Uterus (tissue), 2 donors: Measurements from ENCODE around the gene TMEM87B.
"Not testable (repeated sequence)": the region's sequence is repeated elsewhere in the genome, so short reads cannot be mapped to it uniquely, and the experiment has no call there.

Source experiments
- POLR2A ChIP-seq, 2 donors: fragments of 450-650 bp; IDR thresholded peaks; one replicate each; pipeline ENCODE4 v1.6.1; 2016; ENCODE audit warnings: antibody characterized with exemption in 2 of 2, mild to moderate bottlenecking in 1 of 2, moderate library complexity in 1 of 2
- TF ChIP-seq, protein P1 (sequence below), 4 experiments: fragments of 200-600 bp in 2 of 4; fragments of 450-650 bp in 2 of 4; sonication (generic) in 2 of 4; IDR thresholded peaks; one replicate each; pipeline ENCODE4 v1.5.1; 2016 to 2019; ENCODE audit warnings: antibody characterized with exemption in 4 of 4, mild to moderate bottlenecking in 2 of 4, moderate library complexity in 1 of 4

DNA sequence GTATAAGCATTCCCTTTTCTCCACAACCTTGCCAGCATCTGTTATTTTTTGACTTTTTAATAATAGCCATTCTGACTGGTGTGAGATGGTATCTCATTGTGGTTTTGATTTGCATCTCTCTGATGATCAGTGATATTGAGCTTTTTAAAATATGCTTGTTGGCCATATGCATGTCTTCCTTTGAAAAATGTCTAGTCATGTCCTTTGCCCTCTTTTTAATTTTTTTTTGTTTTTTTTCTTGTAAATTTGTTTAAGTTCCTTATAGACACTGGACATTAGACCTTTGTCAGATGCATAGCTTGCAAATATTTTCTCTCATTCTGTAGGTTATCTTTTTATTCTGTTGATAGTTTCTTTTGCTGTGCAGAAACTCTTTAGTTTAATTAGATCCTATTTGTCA, 14.7 kb downstream of the TMEM87B start:
- TF ChIP-seq, protein P1, sequence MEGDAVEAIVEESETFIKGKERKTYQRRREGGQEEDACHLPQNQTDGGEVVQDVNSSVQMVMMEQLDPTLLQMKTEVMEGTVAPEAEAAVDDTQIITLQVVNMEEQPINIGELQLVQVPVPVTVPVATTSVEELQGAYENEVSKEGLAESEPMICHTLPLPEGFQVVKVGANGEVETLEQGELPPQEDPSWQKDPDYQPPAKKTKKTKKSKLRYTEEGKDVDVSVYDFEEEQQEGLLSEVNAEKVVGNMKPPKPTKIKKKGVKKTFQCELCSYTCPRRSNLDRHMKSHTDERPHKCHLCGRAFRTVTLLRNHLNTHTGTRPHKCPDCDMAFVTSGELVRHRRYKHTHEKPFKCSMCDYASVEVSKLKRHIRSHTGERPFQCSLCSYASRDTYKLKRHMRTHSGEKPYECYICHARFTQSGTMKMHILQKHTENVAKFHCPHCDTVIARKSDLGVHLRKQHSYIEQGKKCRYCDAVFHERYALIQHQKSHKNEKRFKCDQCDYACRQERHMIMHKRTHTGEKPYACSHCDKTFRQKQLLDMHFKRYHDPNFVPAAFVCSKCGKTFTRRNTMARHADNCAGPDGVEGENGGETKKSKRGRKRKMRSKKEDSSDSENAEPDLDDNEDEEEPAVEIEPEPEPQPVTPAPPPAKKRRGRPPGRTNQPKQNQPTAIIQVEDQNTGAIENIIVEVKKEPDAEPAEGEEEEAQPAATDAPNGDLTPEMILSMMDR (IDR thresholded peaks at IDR 0.05) = not testable (repeated sequence)
- not testable (repeated sequence) for TF ChIP-seq POLR2A (IDR thresholded peaks at IDR 0.05)
